ENCODE results near the gene F11. TPM values are rescaled to one million over a fixed set of nuclear protein-coding genes. Genes with fewer than 3 reads are reported as not detected.
"Not testable (repeated sequence)": the region's sequence is repeated elsewhere in the genome, so short reads cannot be mapped to it uniquely, and the experiment has no call there.

The F11 gene
- total RNA-seq, 4 donors from 2014 or later, result 2.0 TPM; not detected in 3

DNA sequence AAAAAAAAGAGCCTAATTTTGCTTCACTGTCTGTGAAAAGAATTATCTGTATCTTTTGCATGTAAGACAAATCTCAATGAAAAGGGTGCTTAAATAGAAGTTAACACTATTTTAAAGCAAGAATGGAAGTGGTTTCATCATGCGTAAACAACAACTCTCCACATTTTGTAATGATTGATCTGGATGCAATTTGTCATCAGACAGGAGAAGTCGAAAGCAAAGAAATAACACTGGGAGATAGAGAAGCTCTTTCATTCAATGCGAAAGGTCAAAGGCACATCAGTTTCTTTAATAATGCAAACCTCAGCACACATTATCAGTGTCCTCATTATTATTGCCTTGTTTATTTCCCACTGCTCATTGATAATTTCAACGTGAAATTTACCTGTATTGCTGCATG, 29.9 kb upstream of the F11 start:
- TF ChIP-seq POLR2A (IDR thresholded peaks at IDR 0.05), result no peak
- TF ChIP-seq EP300 (IDR thresholded peaks at IDR 0.05), result no peak
- TF ChIP-seq, protein P1, sequence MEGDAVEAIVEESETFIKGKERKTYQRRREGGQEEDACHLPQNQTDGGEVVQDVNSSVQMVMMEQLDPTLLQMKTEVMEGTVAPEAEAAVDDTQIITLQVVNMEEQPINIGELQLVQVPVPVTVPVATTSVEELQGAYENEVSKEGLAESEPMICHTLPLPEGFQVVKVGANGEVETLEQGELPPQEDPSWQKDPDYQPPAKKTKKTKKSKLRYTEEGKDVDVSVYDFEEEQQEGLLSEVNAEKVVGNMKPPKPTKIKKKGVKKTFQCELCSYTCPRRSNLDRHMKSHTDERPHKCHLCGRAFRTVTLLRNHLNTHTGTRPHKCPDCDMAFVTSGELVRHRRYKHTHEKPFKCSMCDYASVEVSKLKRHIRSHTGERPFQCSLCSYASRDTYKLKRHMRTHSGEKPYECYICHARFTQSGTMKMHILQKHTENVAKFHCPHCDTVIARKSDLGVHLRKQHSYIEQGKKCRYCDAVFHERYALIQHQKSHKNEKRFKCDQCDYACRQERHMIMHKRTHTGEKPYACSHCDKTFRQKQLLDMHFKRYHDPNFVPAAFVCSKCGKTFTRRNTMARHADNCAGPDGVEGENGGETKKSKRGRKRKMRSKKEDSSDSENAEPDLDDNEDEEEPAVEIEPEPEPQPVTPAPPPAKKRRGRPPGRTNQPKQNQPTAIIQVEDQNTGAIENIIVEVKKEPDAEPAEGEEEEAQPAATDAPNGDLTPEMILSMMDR (IDR thresholded peaks at IDR 0.05), result no peak
- no peak for DNase-seq (ENCODE audit: low spot score in 2 of 2)
- WGBS, 2 donors, result 68 to 75% methylated on average over 4 of the region's 4 CpGs
- no peaks in the 10 kb centered on the region for H3K4me1 ChIP-seq
- H3K4me3 ChIP-seq, result no peak overlapping the region
- H3K36me3 ChIP-seq, result peaks cover 0 to 18% (median 0%) of the 10 kb centered on the region in 3 donors
- no peaks in the 10 kb centered on the region for H3K27me3 ChIP-seq
- H3K27ac ChIP-seq, result no peak overlapping the region
- H3K9me3 ChIP-seq, result no peaks in the 10 kb centered on the region

DNA sequence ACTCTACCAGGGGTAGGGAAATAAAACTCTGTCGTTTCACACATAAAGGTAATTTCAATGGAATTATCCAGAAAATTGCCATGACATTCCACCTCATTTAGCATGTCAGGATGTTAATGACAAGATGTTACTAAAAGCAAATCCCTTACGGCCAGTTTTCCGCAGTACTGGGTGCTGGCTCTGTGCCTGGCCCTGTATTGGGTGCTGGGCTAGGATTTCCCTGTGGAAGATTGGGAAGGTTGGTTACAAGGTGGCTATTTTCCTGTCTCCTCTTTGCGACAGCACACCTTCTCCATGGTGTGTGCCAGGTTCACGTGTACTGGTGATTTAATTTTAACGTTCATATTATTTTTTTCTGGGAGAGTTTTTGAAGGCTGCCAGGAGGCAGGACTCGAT, 25.5 kb upstream of the F11 start:
- Histone ChIP-seq H3K4me1 (no peaks in the 10 kb centered on the region), H3K4me3 (no peak overlapping the region), H3K27ac (no peak overlapping the region), H3K9me3 (no peaks in the 10 kb centered on the region), H3K27me3 (no peaks in the 10 kb centered on the region), H3K36me3 (peaks cover 0 to 18% (median 0%) of the 10 kb centered on the region in 3 donors)
- DNase-seq (ENCODE audit: low spot score in 2 of 2), result no peak
- TF ChIP-seq POLR2A (IDR thresholded peaks at IDR 0.05), result no peak
- TF ChIP-seq EP300 (IDR thresholded peaks at IDR 0.05), result no peak
- TF ChIP-seq, protein P1 (IDR thresholded peaks at IDR 0.05), result no peak
- 76 to 87% methylated on average over 7 of the region's 7 CpGs for WGBS, 2 donors

DNA sequence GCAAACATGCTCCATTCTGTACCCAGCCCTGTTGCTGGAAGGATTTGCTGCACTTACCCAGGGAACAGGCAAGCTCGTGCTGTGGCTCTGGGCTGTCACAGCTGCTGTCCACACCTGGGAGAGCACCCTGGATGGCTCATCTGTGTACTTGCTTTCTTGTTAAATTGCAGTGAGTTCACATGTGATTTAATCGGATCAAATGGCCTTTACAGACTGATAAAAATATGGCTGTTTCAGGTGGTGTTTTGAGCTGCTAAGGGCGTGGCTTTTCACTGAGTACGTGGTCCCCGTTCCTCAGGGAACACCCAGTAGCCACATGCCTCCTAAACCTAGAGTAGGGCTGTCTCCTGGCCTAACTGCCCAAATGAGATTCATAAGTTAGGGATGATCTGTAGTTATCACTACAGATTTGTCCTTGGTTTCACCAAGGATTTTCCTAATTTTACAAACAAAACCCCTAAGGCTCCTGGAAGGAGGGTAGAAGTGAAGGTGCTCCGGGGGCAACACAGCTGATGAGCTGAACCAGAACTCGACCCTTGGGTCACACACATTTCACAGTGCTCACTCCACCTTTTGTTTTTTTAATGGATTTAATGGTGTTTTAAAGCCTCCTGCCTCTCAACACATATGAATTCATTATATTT, 25.0 kb upstream of the F11 start:
- Histone ChIP-seq H3K27me3 (no peaks in the 10 kb centered on the region), H3K4me1 (no peaks in the 10 kb centered on the region), H3K36me3 (peaks cover 0 to 18% (median 0%) of the 10 kb centered on the region in 3 donors), H3K9me3 (no peaks in the 10 kb centered on the region), H3K4me3 (no peak overlapping the region), H3K27ac (no peak overlapping the region)
- WGBS, 2 donors, result 75 to 76% methylated on average over 7 of the region's 7 CpGs
- no peak for DNase-seq (ENCODE audit: low spot score in 2 of 2)
- TF ChIP-seq POLR2A (IDR thresholded peaks at IDR 0.05) (no peak), EP300 (IDR thresholded peaks at IDR 0.05) (no peak)
- TF ChIP-seq, protein P1 (IDR thresholded peaks at IDR 0.05), result no peak

DNA sequence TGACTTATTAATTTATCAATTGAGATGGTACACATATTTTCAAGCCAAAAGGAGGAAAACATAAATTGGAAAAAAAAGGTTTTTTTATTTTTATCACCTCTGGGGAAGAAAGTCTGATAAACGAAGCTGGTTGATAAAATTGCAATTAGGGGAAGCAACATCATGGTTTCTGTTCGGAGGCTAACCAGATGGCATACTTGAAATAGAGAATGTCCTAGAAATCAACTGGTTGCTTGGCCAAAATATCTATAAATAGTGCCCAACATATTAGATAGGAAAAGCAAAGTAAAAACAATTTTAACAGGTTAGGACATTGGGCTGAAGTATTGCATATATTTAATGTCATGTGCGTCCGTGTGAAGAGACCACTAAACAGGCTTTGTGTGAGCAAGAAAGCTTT, 24.4 kb upstream of the F11 start:
- TF ChIP-seq EP300 (IDR thresholded peaks at IDR 0.05), result no peak
- TF ChIP-seq, protein P1 (IDR thresholded peaks at IDR 0.05), result no peak
- no peak for DNase-seq (ENCODE audit: low spot score in 2 of 2)
- H3K27me3 ChIP-seq, result no peaks in the 10 kb centered on the region
- no peak overlapping the region for H3K27ac ChIP-seq
- no peak overlapping the region for H3K4me3 ChIP-seq
- H3K4me1 ChIP-seq, result no peaks in the 10 kb centered on the region
- WGBS, 2 donors, result 86 to 91% methylated on average over 4 of the region's 4 CpGs
- peaks cover 0 to 18% (median 0%) of the 10 kb centered on the region in 3 donors for H3K36me3 ChIP-seq
- H3K9me3 ChIP-seq, result no peaks in the 10 kb centered on the region

DNA sequence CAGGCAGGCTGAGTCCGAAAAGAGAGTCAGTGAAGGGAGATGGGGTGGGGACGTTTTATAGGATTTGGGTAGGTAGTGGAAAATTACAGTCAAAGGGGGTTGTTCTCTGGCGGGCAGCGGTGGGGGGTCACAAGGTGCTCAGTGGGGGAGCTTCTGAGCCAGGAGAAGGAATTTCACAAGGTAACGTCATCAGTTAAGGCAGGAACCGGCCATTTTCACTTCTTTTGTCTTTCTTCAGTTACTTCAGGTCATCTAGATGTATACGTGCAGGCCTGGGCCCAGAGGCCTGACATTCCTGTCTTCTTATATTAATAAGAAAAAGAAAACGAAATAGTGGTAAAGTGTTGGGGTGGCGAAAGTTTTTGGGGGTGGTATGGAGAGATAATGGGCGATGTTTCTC, 24.0 kb upstream of the F11 start:
- H3K36me3 ChIP-seq, result peaks cover 0 to 18% (median 0%) of the 10 kb centered on the region in 3 donors
- 68 to 89% methylated on average over 10 of the region's 10 CpGs for WGBS, 2 donors
- not testable (repeated sequence) for H3K9me3 ChIP-seq; H3K4me3 ChIP-seq; DNase-seq (ENCODE audit: low spot score in 2 of 2); H3K27me3 ChIP-seq; H3K4me1 ChIP-seq; H3K27ac ChIP-seq

DNA sequence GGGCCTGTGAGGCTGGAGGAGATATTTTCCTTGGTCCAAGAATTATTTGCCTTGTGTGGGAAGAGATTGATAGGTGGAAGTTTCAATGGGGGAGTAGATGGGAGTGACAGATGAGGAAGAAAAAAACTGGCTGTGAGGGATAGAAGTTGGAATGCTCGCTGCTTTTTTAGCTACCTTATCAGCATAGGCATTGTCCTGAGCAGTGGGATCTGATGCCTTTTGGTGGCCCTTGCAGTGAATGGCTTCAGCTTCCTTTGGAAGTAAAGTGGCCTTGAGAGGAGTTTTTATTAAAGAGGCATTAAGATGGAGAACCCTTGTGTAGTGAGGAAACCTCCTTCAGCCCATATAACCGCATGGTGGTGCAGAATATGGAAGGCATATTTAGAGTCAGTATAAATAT, 22.7 kb upstream of the F11 start:
- H3K4me3 ChIP-seq, result no peak overlapping the region
- no peak for DNase-seq (ENCODE audit: low spot score in 2 of 2)
- no peaks in the 10 kb centered on the region for H3K9me3 ChIP-seq
- no peak overlapping the region for H3K27ac ChIP-seq
- TF ChIP-seq POLR2A (IDR thresholded peaks at IDR 0.05) (no peak), EP300 (IDR thresholded peaks at IDR 0.05) (no peak)
- TF ChIP-seq, protein P1 (IDR thresholded peaks at IDR 0.05), result no peak
- H3K27me3 ChIP-seq, result no peaks in the 10 kb centered on the region
- H3K36me3 ChIP-seq, result peaks cover 0 to 10% (median 0%) of the 10 kb centered on the region in 3 donors
- no peaks in the 10 kb centered on the region for H3K4me1 ChIP-seq
- 86 to 96% methylated on average over 2 of the region's 2 CpGs for WGBS, 2 donors

Measured in tibial nerve (tissue), 4 donors.